Fibroblast of villous mesenchyme (primary cell): ENCODE data around the gene NRXN3. TPM values are rescaled to one million over a fixed set of nuclear protein-coding genes. Genes with fewer than 3 reads are reported as not detected.
A peak's percentile ranks its signal among the peaks of the same experiment; 100 is the strongest.

Experiments used
- DNase-seq: peaks from one replicate; pipeline ENCODE4 v3.0.0-alpha.2; 2010; ENCODE audit warnings: low read depth
- H3K4me3 ChIP-seq: 2 replicates; pipeline ENCODE4 v1.5.1; 2011; ENCODE audit warnings: low read depth, mild to moderate bottlenecking, low read length
- total RNA-seq: library from RNA; depleted of rRNA; stranded (reverse); fragments of >200 nt; gene quantifications from 2 replicates; pipeline ENCODE4 v1.2.3, GENCODE V29; 2012
- TF ChIP-seq, protein P1 (sequence below): IDR thresholded peaks from 2 replicates; pipeline ENCODE4 v1.5.1; 2012; ENCODE audit warnings: low read depth, mild to moderate bottlenecking, low read length; ENCODE audit not compliant: insufficient read depth

The NRXN3 gene
- total RNA-seq, 1 donor: 7.3 TPM

- DNase-seq: no peak
- H3K4me3 ChIP-seq: no peak overlapping the region
- TF ChIP-seq, protein P1, sequence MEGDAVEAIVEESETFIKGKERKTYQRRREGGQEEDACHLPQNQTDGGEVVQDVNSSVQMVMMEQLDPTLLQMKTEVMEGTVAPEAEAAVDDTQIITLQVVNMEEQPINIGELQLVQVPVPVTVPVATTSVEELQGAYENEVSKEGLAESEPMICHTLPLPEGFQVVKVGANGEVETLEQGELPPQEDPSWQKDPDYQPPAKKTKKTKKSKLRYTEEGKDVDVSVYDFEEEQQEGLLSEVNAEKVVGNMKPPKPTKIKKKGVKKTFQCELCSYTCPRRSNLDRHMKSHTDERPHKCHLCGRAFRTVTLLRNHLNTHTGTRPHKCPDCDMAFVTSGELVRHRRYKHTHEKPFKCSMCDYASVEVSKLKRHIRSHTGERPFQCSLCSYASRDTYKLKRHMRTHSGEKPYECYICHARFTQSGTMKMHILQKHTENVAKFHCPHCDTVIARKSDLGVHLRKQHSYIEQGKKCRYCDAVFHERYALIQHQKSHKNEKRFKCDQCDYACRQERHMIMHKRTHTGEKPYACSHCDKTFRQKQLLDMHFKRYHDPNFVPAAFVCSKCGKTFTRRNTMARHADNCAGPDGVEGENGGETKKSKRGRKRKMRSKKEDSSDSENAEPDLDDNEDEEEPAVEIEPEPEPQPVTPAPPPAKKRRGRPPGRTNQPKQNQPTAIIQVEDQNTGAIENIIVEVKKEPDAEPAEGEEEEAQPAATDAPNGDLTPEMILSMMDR: no peak
Observed at GRCh38 chr14:78152201-78153063, 17.7 kb upstream of the NRXN3 start.

- no peak for DNase-seq
- TF ChIP-seq, protein P1: no peak
- H3K4me3 ChIP-seq: no peak overlapping the region
Observed at GRCh38 chr14:78153064-78153341, 17.2 kb upstream of the NRXN3 start.

GRCh38 chr14:78154827-78155226 is 15.3 kb upstream of the NRXN3 start:
- TF ChIP-seq, protein P1: no peak
- no peak for DNase-seq
- no peak overlapping the region for H3K4me3 ChIP-seq

DNA sequence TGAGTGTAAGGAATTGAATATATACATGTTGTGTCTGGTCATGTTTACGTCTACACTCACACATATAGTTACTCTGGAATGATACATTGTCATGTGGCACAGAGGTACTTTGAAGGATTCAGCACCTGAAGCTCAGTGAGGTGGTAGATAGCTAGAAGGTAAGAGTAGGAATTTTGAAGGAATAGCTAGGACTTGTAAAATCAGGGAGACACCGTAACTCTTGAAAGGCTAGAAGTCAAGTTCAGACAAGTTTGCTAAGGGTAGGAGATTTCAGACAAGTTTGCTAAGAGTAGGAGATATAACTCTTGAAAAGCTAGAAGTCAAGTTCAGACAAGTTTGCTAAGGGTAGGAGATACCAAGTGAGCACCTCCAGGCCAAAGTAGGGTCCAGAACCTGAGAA is 14.0 kb upstream of the NRXN3 start:
- TF ChIP-seq, protein P1: no peak
- no peak overlapping the region for H3K4me3 ChIP-seq
- no peak for DNase-seq

DNA sequence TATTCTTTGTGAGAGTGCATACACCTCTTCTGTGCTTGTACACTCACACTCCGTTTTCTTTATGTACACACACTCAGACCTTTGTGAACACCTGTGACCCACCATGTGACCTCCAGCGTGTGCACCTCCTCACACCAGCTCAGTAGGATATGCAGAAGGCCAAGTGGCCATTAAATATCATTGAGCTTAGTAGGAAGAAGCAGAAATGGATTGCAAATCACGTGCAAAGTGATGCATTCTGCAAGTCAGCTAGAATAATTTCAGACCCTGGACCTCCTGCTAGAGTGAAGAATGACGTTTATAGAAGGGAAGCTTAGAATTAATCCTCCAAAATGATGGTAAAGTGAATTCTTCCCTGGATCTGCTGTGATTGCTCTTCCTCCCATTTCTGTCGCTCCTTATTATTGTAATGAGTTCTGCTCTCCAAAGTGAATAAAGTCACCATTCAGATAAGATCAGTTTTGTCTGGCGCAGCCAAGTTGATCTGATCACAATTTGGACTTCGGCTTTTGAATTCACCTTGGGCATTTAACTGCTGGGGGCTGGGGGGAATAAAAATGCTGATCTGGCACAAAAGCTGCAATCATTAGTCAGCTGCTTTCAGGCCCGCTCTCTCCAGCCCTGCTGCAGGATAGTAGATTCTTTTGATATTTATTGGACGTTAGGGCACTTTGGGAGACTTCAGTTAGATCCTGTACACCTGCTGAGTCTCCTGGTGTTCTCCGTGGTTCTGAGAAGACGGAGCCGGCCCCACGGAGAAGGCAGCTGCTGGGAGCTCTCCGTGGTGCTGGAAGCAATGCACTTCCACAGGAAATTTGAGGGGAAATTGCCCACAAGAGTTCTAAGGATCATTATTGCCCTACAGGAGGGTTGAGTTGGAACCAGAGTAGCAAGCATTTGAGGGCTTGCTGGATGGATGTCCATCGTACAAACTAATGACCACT is 12.4 kb upstream of the NRXN3 start:
- DNase-seq: peak; percentile 6
- H3K4me3 ChIP-seq: no peak overlapping the region
- TF ChIP-seq, protein P1: no peak

GRCh38 chr14:78162202-78162601 is 8.0 kb upstream of the NRXN3 start:
- no peak overlapping the region for H3K4me3 ChIP-seq
- TF ChIP-seq, protein P1: no peak
- no peak for DNase-seq
